Measurements from ENCODE around the gene OR52N1.

Gene OR52N1

DNA sequence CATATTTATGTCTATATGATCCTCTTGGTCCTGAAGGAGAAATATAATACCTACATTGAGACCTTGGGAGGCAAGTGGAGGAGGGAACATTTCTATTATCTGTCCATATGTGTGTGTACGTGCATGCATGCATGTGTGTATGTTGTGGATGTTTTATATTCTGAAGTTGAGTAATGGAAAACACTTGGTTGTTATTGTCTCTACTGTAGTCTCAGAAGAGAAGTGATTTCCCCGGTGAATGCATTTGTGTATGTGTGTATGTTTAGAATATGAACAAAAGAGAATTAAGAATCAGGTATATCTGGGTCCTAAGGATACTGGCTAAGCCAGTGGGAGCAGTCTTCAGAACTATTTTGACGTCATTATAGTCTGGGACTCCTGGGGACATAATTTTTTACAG, at the start of gene OR52N1:
OR52N1 (minus strand) TSS at position 101 of the 400 bp plus-strand sequence. CDS start 2,449 bp downstream, outside the sequence.
- DNase-seq = no peak

DNA sequence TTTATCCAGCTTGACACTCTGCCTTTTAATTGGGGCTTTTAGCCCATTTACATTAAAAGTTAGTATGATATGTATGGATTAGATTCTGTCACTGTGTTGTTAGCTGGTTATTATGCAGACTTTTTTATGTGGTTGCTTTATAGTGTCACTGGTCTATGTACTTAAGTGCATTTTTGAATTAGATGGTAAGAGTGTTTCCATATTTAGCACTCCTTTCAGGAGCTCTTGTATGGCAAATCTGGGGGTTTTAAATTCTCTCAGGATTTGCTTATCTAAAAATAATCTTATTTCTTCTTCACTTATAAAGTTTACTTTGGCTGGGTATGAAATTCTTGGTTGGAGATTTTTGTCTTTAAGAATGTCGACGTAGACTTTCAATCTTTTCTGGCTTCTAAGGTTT, 46.6 kb upstream of the OR52N1 start:
- DNase-seq = no peak

DNA sequence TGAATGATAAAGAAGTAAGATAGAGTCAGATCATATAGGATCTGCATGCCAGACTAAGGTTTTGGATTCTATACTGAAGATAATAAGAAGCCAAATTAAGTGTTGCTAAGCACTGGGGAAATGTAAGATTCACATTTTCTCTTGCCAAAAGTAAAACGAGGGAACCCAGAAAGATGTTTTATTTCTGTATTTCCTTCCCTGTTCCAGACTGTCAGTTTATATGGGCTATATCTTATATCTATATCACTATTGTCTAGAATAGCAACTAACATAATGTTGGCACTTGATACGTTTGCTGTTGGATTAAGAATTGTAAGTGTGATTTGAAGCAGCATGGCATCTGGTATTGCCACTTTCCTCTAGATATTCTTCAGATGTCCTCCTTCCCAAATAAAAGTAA, 42.4 kb upstream of the OR52N1 start:
- no peak for DNase-seq

DNA sequence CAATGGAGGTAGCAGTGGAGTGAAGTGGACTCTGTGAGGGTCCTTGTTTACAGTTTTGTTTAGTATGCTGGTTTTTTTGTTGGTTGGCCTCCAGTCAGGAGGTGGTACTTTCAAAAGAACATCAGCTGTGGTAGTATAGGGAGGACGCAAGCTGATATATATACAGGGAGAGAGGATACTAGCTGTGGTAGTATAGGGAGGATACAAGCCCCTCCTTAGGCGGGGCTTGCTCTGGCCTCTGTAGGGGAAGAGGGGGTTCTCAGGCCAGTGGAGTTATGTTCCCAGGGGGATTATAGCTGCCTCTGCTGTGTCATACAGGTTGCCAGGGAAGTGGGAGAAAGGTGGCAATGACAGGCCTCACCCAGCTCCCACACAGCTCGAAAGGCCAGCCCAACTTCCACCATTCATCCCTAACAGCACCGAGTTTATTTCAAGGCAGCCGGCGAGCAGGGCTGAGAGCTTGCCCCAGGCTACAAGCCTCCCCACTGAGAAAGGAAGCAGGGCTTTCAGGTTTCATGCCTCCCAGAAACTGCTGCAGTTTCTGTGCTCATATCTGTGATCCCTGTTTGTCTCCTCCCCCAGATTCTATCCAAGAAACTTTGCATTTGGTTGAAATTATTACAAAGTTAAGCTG, 40.2 kb upstream of the OR52N1 start:
- no peak for DNase-seq

DNA sequence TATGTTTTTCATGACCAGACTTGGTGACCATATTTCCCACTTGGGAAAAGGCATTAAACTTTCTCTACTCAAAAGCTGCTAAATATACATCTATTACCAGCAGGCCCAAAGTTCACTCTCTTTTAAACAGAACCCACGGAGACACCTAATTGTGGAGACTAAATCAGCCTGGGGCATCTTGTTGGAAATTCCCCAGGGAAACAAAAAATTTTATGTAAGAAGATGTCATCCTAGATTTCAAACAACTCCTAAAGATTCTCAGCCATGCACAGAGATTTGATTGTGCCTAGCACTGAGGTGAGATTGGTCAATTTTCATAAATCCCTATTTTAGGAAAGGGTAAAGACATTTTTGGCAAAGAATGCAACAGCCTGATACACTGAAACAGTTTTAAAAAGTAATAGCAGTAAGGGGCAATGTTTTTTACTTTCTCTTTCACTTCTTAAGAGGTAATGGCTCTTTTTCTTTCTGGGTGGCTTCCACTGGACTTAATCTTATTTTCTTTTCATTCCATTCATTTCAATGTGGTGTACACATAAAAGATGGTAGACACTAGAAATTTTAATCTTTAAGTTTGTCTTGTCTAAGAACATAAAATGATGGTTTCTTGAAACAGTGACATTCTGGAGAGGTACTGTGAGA, 27.3 kb upstream of the OR52N1 start:
- DNase-seq = no peak

DNA sequence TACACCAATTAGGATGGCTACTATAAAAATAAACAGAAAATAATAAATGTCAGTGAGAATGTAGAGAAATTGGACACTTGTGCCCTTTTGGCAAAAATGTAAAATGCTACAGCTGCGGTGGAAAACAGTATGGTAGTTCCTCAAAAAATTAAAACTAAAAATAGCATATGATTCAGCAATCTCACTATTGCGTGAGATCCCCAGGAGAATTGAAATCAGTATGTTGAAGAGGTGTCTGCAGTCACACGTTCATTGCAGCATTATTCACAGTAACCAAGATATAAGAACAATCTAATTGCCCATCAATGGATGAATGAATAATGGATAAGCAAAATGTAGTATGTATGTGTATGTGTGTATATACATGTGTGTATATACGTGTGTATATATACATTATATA, 24.5 kb upstream of the OR52N1 start:
- no peak for DNase-seq

DNA sequence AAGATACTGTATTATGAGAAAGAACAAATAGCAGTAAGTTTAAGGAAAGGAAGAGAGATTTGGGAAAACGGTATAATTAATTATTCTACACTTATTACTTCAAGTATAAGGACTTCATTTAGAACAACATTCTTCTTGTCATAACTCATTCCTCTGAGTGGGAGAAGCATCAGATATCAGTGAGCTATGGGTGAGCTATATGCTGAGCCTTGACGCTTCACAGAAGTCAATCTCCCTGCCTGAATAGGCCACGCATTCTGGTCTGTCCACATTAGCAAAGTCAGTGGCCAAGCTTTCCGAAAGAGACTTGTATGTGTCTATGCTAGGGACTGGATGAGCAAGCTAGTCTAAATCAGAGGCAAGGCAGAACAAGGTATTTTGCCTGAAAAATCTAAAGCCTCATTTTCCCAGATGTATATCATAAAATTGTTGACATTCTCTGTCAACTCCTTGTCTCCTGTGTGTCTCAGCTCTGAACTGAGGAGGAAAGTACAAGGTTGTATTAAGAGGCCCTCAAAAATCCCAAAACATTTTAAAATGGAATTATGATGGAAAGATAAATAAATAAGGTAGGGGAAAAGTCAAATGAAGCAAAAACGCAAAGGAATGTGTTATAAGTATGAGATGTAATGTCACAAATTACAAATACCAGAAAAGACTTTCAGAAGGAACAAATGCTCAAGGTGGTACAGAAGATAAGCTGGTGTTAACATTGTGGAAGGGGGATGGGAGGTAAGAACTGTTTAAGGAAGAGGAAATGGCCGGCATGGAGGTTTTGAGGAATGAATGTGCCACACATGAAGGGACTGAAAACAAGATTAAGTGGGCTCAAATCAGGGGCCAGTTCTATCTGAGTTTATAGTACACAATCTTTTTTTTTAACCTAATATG, 19.1 kb upstream of the OR52N1 start:
- no peak for DNase-seq

DNA sequence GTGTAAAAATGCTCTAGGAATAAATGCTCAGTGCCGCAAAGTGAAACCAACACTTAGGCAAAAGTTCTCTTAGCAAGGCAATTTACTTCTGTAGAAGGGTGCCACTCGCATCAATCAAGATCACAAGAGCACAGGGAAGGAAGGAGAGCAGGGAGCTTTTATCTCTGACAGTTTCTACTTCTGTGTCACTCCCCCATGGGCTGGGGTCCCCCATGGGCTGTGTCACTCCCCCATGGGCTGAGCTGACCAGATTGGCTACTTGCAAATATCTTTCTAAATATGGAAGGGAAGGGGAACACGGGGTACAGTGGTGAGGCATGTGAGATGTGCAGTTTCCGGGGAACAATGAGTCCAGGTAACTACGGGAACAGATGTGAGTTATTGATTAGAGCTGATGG, 18.1 kb upstream of the OR52N1 start:
- DNase-seq = no peak

DNA sequence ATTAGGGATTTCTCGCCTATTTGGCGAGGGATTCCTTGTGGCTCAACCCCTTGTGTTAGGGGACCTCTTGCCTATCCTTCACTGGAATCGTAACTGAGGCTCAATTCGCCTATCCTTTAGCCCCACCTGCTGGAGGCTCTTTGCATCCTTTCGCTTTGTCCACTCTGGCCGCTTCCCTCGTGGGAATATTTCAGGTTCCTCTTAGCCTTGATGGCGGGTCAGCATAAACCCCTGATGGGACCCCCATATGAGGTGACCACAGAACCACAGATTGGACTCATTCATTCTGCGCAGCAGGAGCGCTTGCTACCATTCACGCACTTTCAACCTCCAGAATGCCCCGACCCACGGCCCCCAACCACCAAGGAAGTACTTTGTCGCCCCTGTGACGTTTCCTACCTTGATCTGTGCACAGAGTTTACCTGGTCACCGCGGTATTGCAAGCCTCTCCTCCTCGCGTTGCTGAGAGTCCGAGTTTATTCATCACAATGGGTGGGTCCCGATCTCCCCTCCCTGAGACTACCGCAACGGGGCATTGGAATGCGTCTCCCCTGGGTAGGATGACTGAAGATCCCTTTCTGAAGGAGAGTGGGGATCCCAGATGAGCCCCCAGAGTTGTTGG, 17.5 kb upstream of the OR52N1 start, which contains the start of gene OR52N2:
OR52N2 (plus strand) TSS at position 425 of the 622 bp plus-strand sequence. CDS start 11,412 bp downstream, outside the sequence.
- DNase-seq = no peak

DNA sequence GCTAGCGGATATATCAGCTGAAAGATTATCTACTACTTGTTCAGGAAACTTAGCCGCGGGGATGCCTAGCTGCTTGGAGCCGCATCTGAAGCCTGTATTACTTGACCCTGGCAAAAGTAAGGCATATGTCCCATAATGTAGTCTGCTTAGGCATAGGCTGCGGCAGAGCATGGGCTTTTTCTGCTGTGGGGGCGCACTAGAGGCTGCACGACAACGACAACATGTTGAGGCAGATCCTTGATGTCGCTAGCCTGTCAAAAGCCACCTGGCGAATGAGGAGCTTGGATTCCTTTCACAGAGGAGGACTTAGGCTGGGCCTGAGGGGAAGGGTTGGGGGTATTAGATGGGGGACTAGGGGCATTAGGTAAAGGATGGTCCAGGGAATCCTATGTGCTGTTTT, 16.5 kb upstream of the OR52N1 start:
- no peak for DNase-seq

DNA sequence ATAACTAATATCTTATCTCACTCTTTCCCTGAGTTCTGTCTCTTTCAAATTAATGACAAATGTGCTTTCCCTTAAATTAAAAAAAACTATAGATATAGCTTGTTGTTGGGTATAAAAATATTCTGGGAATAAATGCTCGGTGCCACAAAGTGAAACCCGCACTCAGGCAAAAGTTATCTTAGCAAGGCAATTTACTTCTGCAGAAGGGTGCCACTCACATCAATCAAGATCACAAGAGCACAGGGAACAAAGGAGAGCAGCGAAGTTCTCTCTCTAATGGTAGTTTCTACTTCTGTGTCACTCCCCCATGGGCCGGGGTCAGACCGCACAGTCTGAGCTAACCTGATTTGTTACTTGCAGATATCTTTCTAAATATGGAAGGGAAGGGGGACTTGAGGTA, 12.9 kb upstream of the OR52N1 start:
- no peak for DNase-seq

DNA sequence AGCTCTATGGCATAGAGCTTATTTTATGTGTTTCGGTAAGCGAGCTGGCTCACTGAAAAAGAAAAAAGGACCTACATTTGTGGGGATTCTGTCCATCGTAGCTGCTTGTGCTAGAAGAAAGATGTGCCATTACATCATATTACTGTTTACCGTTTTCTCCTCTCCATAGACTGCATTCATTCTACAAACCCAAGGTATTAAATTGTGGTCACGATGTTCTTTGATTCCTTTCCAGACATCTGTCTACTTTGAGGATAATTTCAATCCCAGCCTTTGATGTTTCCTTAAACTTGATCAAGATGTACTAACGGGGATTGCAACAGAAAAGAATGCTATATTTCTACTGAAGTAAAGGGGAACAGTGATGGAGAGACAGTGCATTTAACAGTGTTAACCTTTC, 5.5 kb upstream of the OR52N1 start:
- DNase-seq = no peak

DNA sequence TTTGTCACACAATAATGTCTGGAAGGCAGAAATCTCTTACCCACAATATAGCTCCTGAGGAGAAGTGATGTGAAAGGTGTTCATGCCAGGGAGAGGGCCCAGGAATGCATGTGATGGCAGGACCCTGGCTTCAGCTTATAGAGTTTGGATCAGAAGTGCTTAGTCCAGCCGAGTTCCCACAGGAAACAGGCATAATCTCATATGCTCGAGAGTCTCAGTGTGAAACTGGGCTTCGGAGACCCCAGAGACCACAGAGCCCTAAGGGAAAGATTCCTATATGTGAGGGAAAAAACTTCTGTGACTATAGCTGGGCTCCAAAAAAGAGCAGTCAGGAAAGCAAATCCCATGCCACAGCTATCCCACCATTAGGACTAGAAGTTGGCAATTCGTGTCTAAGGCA, 7.8 kb downstream of the OR52N1 start, which contains the start of gene OR52N5:
OR52N5 (minus strand) TSS at position 101 of the 400 bp plus-strand sequence. CDS start 4,721 bp downstream, outside the sequence.
- no peak for DNase-seq

DNA sequence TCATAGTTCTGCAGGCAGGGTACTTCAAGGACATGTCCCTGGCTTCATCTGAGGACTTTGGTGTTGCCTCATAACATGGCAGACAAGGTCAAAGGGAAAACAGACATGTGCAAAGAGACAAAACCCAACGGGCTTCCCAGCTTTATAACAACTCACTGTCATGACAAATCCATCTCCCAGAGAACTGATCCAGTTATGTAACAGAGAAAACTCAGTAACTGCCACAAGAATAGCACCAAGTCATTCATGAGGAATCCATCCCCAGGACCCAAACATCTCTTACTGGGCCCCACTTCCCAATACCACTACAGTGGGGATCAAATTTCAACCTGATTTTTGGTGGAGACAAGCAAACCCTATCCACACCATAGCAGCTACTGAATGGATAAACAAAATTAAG, 24.0 kb downstream of the OR52N1 start:
- DNase-seq = no peak

DNA sequence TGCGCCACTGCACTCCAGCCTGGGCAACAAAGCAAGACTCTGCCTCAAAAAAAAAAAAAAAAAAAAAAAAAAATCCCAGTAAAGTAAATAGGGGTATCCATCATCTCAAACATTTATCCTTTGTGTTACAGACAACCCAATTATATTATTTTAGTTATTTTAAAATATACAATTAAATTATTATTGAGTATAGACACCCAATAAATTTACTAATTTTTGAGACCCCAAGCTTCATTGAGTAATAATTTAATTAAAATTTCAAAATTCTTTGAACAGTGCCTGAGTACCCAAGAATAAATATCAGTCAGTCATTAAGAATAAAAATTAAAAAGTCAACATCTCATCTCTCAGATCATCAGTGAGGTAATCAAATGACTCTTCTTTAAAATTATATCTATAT, 37.1 kb downstream of the OR52N1 start, which contains the start of gene OR52N4:
OR52N4 (plus strand) TSS at position 301 of the 400 bp plus-strand sequence. CDS start 498 bp downstream, outside the sequence.
- no peak for DNase-seq

DNA sequence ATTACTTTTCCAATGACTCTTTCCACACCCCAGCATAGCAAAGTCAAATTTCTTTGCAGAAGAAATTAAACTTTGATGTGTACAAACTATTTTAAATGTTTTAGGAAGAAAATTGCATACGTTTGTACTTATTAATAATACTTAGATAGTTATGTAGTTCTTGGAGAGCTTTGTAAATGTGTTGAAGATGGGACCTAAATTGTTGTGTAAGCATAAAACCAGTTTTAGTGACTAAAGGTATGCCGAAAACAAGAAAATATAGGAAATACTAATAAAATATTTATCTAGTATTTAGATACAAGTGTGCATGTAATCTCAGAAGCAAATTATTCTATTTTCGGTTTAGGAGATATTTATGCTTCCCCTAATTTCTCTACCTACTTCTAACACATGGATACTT, 41.2 kb downstream of the OR52N1 start:
- DNase-seq = no peak

DNA sequence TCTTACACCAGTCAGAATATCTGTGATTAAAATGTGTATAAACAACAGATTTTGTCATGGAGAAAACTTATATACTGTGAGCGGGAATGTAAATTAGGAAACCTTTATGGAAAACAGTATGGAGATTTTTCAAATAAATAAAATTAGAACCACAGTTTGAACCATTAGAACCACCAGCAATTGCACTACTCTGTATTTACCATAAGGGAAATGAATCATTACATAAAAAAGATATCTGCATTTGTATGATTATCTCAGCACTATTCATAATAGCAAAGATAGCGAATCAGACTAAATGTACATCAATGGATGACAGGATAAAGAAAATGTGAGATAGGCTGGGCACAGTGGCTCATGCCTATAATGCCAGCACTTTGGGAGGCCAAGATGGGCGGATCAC, 44.5 kb downstream of the OR52N1 start:
- no peak for DNase-seq

DNA sequence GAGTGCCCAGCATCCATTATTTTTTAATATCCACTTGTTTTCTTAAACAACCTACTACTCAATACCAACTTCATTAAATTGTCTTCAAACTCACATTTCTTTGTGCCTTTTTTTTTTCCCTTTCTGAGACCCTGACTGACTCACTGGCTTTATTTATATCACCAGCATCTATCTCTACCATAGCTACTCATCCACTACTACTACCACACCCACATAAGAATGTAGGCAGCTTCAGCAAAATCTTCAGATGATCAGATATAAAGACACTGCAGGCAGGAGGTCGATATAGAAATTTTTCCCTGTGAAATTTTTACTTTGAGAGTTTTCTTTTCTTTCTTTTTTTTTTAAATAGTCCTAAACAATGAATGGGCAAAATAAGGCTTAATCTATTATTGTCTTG, 52.6 kb downstream of the OR52N1 start:
- DNase-seq = no peak

DNA sequence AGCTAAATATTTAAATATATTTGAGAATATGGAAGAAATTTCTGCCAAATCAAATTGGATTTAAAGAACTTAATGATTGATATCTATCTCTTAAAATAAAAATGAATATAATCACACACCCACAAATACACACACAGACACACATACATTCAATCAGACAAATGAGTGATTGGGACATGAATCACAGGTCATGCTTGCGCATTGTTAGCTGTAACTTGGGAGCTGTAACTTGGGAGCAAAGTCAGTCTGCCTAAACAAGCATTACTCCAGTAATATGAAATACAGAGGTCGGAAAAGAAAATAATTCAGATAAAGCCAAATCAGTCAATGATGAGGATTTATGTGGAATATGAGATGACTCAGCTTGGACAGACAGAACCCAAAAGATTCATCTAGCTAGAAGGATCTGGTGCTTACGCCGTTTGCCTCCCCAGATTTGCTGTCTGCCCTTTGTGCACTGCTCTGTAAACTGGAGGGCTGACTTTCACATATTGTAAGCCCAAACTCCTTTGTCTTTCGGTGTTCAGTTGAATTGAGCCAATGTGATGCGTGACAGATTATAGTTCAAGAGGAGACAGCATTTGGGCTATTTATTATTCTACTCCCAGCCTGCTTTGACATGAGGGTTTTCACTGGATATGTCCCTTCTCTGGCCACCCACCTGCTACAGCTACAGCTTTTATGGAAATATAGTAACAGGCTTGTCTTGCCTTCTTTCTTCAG, 53.2 kb downstream of the OR52N1 start:
- no peak for DNase-seq

DNA sequence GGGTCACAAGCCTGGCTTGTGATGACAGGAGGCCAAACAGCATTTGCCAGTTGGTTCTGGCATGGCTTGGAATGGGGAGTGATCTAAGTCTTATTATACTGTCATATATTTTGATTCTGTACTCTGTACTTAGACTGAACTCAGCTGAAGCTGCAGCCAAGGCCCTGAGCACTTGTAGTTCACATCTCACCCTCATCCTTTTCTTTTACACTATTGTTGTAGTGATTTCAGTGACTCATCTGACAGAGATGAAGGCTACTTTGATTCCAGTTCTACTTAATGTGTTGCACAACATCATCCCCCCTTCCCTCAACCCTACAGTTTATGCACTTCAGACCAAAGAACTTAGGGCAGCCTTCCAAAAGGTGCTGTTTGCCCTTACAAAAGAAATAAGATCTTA, 54.0 kb downstream of the OR52N1 start:
- DNase-seq = no peak

All from cortex of kidney (tissue), 1 donor.